Upper lobe of left lung (tissue), 6 donors: ENCODE measurements around the gene NOSTRIN. TPM values are rescaled to one million over a fixed set of nuclear protein-coding genes. Genes with fewer than 3 reads are reported as not detected.
"Not testable (repeated sequence)": the region's sequence is repeated elsewhere in the genome, so short reads cannot be mapped to it uniquely, and the experiment has no call there.

Source experiments
- ATAC-seq, 2 donors: fragments of 200-7000 bp; cut with Tn5 transposase; one replicate each; pipeline ENCODE4 v1.9.1; 2022; ENCODE audit warnings: mild to moderate bottlenecking in 2 of 2, moderate library complexity in 2 of 2; ENCODE audit not compliant: low FRiP score in 2 of 2
- DNase-seq, 2 donors: peaks; one replicate each; pipeline ENCODE4 v3.0.0-alpha.2; 2019 to 2020
- H3K27ac ChIP-seq, 4 donors: fragments of 200-600 bp; sonication (generic); one replicate each; pipeline ENCODE4 v1.5.1; 2016 to 2019
- H3K27me3 ChIP-seq, 4 donors: fragments of 200-600 bp; sonication (generic); one replicate each; pipeline ENCODE4 v1.5.1; 2017 to 2019
- H3K36me3 ChIP-seq, 4 donors: fragments of 200-600 bp; sonication (generic); one replicate each; pipeline ENCODE4 v1.5.1; 2016 to 2019
- H3K4me1 ChIP-seq, 4 donors: fragments of 200-600 bp; sonication (generic); one replicate each; pipeline ENCODE4 v1.5.1; 2018 to 2019
- H3K4me3 ChIP-seq, 4 donors: fragments of 200-600 bp; sonication (generic); one replicate each; pipeline ENCODE4 v1.5.1; 2017 to 2019; ENCODE audit warnings: mild to moderate bottlenecking in 2 of 4, moderate library complexity in 1 of 4
- H3K9me3 ChIP-seq, 4 donors: fragments of 200-600 bp; sonication (generic); one replicate each; pipeline ENCODE4 v1.5.1; 2018 to 2019
- EP300 ChIP-seq, 4 donors: sonication (generic); formaldehyde crosslinking; IDR thresholded peaks; one replicate each; pipeline ENCODE4 v1.5.1; 2017; ENCODE audit warnings: antibody characterized with exemption in 4 of 4, control low read depth in 2 of 4
- POLR2A ChIP-seq, 4 donors: fragments of 450-650 bp; IDR thresholded peaks; one replicate each; pipeline ENCODE4 v1.5.1; 2016 to 2017; ENCODE audit warnings: antibody characterized with exemption in 4 of 4, mild to moderate bottlenecking in 2 of 4
- POLR2AphosphoS5 ChIP-seq, 2 donors: sonication (generic); formaldehyde crosslinking; IDR thresholded peaks; one replicate each; pipeline ENCODE4 v1.5.1; 2017; ENCODE audit warnings: antibody characterized with exemption in 2 of 2
- WGBS, 2 donors: methylation state at CpG; one replicate each; pipeline ENCODE4 v1.1.5; 2017 to 2018; 5-methylcytosine and 5-hydroxymethylcytosine counted together
- total RNA-seq, 6 donors: library from RNA; depleted of rRNA in 4 of 6; stranded (reverse); fragments of >200 nt in 4 of 6; gene quantifications; one replicate each; pipeline versions ENCODE4 v1.1.0 to v1.2.1, GENCODE V29; 2016 to 2021
- TF ChIP-seq, protein P1 (sequence below), 6 experiments: fragments of 450-650 bp in 4 of 6; fragments of 200-600 bp in 2 of 6; sonication (generic) in 2 of 6; IDR thresholded peaks; one replicate each; pipeline ENCODE4 v1.5.1; 2016 to 2019; ENCODE audit warnings: antibody characterized with exemption in 6 of 6
- donor health status: DM: no; HTN: no; CAD: no; lungs with moderate emphysema.
- donor health status: DM: no; HTN: yes; CAD: no; lungs with severe emphysema.

The NOSTRIN gene
- total RNA-seq, 6 donors from 2014 or later: 33.5 to 110 (median 39.6) TPM

DNA sequence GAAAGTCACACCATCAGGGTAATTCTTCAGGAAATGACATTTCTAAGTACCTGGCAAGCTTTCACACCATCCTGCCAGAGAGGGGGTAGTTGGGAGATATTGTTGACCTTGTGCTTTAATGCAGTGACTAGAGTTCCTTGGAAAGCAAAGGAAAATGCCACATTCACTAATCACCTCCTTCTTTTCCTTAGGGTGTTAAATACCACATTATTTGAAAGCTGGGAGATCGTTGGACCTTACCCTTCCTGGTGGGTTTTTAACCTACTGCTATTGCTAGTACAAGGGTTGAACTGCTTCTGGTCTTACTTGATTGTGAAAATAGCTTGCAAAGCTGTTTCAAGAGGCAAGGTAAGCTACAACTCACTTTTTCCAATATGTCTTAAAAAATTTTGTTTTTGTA is 37.0 kb upstream of the NOSTRIN start:
- Histone ChIP-seq H3K4me3 (no peak overlapping the region), H3K9me3 (no peaks in the 10 kb centered on the region), H3K36me3 (no peaks in the 10 kb centered on the region), H3K4me1 (no peaks in the 10 kb centered on the region), H3K27me3 (no peaks in the 10 kb centered on the region), H3K27ac (no peak overlapping the region)
- ATAC-seq: no peak
- TF ChIP-seq POLR2A (IDR thresholded peaks at IDR 0.05): no peak
- TF ChIP-seq, protein P1, sequence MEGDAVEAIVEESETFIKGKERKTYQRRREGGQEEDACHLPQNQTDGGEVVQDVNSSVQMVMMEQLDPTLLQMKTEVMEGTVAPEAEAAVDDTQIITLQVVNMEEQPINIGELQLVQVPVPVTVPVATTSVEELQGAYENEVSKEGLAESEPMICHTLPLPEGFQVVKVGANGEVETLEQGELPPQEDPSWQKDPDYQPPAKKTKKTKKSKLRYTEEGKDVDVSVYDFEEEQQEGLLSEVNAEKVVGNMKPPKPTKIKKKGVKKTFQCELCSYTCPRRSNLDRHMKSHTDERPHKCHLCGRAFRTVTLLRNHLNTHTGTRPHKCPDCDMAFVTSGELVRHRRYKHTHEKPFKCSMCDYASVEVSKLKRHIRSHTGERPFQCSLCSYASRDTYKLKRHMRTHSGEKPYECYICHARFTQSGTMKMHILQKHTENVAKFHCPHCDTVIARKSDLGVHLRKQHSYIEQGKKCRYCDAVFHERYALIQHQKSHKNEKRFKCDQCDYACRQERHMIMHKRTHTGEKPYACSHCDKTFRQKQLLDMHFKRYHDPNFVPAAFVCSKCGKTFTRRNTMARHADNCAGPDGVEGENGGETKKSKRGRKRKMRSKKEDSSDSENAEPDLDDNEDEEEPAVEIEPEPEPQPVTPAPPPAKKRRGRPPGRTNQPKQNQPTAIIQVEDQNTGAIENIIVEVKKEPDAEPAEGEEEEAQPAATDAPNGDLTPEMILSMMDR (IDR thresholded peaks at IDR 0.05): no peak
- no peak for TF ChIP-seq EP300 (IDR thresholded peaks at IDR 0.05)
- no peak for DNase-seq
- WGBS, 2 donors: 84 to 85% methylated on average over 1 of the region's 1 CpG

GRCh38 chr2:168766600-168766999 is 35.8 kb upstream of the NOSTRIN start:
- 74 to 85% methylated on average over 2 of the region's 2 CpGs for WGBS, 2 donors
- H3K4me3 ChIP-seq: no peak overlapping the region
- no peaks in the 10 kb centered on the region for H3K27me3 ChIP-seq
- no peak overlapping the region for H3K27ac ChIP-seq
- ATAC-seq (no peak), DNase-seq (no peak)
- H3K36me3 ChIP-seq: no peaks in the 10 kb centered on the region
- no peaks in the 10 kb centered on the region for H3K9me3 ChIP-seq
- TF ChIP-seq POLR2AphosphoS5 (IDR thresholded peaks at IDR 0.05): no peak
- TF ChIP-seq, protein P1 (IDR thresholded peaks at IDR 0.05): no peak
- TF ChIP-seq EP300 (IDR thresholded peaks at IDR 0.05): no peak
- no peak for TF ChIP-seq POLR2A (IDR thresholded peaks at IDR 0.05)
- H3K4me1 ChIP-seq: no peaks in the 10 kb centered on the region

GRCh38 chr2:168767258-168767657 is 35.2 kb upstream of the NOSTRIN start:
- DNase-seq: no peak
- ATAC-seq: no peak
- Histone ChIP-seq H3K4me3 (no peak overlapping the region), H3K9me3 (no peaks in the 10 kb centered on the region), H3K36me3 (no peaks in the 10 kb centered on the region), H3K27me3 (no peaks in the 10 kb centered on the region), H3K27ac (no peak overlapping the region), H3K4me1 (no peaks in the 10 kb centered on the region)
- 50 to 62% methylated on average over 1 of the region's 1 CpG for WGBS, 2 donors
- TF ChIP-seq, protein P1 (IDR thresholded peaks at IDR 0.05): no peak
- TF ChIP-seq EP300 (IDR thresholded peaks at IDR 0.05): no peak
- no peak for TF ChIP-seq POLR2A (IDR thresholded peaks at IDR 0.05)
- no peak for TF ChIP-seq POLR2AphosphoS5 (IDR thresholded peaks at IDR 0.05)

- DNase-seq: not testable (repeated sequence)
Measured at GRCh38 chr2:168768357-168768756, 34.1 kb upstream of the NOSTRIN start.

GRCh38 chr2:168770796-168771195 is 31.6 kb upstream of the NOSTRIN start:
- Histone ChIP-seq H3K27me3 (no peaks in the 10 kb centered on the region), H3K27ac (no peak overlapping the region), H3K36me3 (no peaks in the 10 kb centered on the region), H3K4me1 (peaks cover 0 to 9% (median 2%) of the 10 kb centered on the region in 4 donors), H3K4me3 (no peak overlapping the region), H3K9me3 (no peaks in the 10 kb centered on the region)
- ATAC-seq (no peak), DNase-seq (no peak)
- WGBS, 2 donors: 79 to 82% methylated on average over 2 of the region's 2 CpGs
- TF ChIP-seq POLR2AphosphoS5 (IDR thresholded peaks at IDR 0.05) (no peak), POLR2A (IDR thresholded peaks at IDR 0.05) (no peak), EP300 (IDR thresholded peaks at IDR 0.05) (no peak)
- TF ChIP-seq, protein P1 (IDR thresholded peaks at IDR 0.05): no peak

More at GRCh38 chr2:168768357-168768756, 34.1 kb upstream of the NOSTRIN start:
- 97 to 100% methylated on average over 6 of the region's 6 CpGs for WGBS, 2 donors
- H3K27me3 ChIP-seq, H3K9me3 ChIP-seq, H3K36me3 ChIP-seq, H3K27ac ChIP-seq, H3K4me1 ChIP-seq, ATAC-seq, H3K4me3 ChIP-seq: not testable (repeated sequence)
